HG03139 (cell line): ENCODE results near the gene NR2F1.
"Not testable (repeated sequence)": the region's sequence is repeated elsewhere in the genome, so short reads cannot be mapped to it uniquely, and the experiment has no call there.

Source experiments
- ATAC-seq: cut with Tn5 transposase; IDR thresholded peaks from one replicate; pipeline ENCODE4 v1.9.1; 2021; ENCODE audit not compliant: unreplicated experiment

The NR2F1 gene

DNA sequence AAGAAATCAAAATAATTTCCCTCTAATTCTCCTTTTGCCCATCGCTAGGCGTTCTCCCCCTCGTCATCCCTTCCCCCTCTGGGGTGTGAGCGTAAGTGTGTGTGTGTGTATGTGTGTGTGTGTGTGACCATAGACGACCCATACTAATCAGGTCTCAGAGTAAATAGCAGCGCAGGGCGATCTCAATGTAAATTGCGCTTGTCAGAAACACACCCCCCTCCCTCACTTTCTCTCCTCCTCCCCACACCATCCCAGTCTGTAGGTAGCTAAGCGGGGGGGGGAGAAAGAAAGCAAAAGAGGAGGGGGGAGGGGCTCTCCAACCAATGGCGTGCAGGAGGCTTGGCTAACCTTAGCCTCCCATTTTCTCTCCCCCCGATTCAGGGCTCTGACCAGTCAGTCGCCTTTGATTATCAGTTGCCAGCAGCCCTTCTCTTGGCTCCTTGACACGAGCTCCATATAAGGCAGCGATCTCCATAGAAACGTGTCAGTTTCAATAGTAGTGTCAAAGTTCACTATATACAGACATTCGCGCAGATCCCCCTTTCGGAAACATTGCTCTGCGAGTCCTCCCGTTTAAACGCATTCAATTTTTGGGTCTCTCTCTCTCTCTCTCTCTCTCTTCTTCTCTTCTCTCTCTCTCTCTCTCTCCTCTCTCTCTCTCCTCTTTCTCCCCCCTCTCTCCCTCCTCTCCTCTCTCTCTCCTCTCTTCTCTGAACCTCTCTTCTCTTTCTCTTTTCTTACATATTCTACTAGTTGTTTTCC is at the start of gene NR2F1:
Gene NR2F1, plus strand, starts transcription at position 546 of the 762 bp plus-strand sequence. CDS start 1,802 bp downstream, outside the sequence.
- no peak for ATAC-seq

DNA sequence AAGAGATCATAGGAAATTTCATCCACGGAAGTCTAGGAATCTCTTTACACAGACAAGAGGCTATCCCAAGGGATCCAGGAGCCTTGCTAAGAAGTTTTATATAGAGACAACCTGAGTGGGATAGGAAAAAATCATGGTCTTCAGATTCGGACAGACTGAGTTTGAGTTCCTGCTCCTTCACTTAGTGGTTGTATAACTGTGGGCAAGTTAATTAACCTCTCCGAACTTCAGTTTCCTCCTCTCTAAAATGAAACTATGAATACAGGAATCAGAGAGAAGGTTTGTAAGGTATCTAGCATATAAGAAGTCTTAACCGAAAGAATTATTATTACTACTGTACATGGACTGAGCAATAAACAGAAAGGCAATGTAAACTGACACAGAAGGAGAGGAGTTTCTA is 37.1 kb upstream of the NR2F1 start:
- ATAC-seq: no peak

DNA sequence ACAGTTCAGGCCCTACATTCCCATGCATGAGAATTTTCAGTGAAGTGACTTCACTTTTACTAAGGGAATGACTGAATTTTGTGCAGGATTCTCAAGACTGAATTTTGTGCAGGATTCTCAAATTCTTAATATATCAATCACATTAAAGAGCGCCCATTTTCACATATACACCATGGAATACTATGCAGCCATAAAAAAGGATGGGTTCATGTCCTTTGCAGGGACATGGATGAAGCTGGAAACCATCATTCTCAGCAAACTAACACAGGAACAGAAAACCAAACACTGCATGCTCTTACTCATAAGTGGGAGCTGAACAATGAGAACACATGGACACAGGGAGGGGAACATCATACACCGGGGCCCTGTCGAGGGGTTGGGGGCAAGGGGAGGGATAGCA is 33.4 kb upstream of the NR2F1 start:
- ATAC-seq: not testable (repeated sequence)

DNA sequence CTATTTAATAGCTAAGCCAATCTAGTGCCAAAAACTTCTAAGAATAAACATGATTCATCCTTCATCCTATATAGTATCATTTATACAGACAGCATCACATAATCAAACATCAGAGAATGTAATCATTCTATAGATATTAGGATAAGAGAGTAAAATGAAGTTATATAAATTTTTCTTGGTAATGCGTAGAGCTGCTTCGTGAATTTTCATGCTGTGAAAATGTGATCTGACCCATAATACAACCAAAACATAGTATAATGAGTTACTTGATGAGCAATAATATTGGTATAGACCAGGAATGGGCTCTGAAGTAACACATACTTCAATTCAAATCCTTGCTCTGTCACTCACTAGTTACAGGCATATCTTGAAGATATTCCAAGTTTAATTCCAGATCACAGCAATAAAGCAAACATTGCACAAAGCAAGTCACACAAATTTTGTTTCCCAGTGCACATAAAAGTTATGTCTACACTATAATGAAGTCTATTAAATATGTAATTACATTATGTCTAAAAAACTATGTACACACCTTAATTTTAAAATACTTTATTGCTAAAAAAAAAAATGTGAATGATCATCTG is 25.9 kb upstream of the NR2F1 start:
- ATAC-seq: no peak

DNA sequence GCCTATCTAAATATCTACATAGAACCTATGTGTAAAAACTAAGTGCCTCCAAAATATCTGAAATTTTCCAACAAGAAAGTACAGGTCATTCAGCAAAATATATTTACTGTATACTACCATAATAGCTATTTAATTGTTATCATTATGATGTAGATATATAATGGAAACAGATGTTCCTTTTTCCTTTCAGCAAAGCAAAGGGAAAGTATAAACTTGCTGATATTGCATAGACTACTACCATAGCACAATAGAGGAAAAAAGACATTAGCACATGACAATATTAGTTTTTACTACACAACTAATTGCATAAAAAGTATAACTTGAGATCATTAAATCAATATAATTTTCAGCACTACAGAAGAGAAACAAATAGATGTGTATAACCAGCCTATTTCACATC is 16.9 kb upstream of the NR2F1 start:
- ATAC-seq: no peak

DNA sequence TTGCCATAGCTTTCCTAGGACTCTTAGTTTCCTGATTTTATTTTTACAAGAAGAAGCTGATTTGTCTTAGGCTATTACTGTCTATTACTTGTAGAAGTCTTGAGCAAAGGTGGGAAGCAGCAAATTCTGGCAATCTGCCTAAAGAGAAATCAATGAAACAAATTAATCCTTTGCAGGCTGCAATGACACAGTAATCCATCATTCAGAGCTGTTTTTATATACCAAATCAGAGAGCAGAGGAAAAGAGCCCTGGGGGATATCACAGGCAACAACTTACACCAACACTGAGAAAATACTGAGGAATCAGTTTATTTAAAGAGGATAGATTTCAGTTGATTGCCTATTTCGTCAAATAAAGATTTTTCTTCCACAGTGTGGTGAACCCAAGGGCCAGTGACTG is 15.6 kb upstream of the NR2F1 start:
- ATAC-seq: no peak

DNA sequence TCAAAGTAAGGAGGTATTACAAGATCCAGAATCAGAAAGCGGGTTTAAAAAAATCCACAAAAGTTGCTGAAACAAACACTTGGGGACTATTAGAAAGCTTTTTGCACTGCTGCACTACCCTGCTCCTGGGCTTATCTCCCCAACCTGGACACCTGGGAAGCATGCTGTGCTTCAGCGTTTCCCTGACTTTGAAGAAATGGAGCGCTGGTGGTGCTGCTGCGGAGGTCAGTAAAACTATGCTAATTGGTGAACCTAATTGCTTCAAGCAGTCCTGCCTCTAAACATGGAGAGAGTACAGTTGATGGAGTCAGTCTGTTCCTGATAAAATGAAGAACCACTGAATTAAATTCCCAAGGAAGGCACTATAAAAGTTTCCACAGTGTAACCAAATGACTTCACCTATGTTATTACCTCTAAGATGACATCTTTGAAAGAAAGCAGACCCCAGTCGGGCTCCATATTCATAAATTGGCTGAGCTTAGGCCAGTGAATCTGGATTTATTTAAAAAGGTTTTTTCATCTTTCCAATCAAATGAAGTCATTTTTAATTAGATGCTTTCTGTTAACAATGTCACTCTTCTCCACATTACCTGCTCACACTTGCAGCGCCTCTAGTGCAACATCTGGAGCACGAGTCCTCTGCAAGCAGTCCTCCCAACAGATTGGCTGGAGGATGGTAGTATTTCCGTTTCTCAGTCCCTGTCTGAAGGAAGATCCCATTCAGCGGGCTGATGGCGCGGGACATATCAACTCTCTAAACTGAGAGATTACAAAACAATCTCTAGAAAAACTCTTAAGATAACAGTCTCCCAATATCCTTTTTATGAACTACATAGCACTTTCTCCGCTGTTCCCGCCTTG is 13.5 kb upstream of the NR2F1 start:
- ATAC-seq: no peak

DNA sequence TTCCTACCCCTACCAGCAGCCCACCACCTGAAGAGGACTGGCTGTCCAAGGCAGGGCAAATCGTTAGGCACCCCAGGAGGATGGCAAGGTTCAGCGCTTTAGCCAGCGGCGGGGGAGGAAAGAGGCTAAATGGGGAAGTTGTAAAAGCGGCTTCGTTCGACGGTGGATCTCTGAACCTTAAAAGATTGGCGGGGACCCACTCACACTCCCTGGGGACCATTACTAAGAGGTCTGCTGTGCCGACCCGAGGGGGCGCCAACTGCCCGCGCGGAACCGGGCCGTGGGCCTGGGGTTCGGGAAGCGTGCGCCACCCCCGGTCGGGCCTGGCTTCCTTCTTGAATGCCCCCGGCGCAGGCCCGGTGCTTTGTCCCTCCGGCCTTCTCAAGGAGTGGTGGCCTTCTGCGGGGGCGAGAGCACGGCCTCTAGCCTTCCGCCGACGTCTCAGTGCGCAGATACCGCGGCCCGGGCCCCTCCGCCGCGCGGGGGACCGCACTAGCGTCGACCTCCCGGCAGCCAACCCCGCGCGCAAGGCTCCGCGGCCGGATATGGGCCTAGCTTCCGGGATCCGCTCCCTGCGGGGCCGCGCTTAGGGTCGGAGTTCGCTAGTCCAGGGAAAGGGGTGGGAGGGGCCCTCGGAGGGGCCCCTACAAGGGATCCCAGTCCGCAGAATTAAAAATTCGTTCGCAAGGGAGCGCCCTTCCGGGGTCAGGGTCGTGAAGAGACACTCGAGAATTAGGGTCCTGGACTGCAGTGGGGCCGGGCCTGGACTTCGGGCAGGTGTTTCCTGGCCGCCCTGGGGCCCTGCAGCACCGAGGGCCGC is 12.5 kb upstream of the NR2F1 start:
- ATAC-seq: peak; percentile 61

DNA sequence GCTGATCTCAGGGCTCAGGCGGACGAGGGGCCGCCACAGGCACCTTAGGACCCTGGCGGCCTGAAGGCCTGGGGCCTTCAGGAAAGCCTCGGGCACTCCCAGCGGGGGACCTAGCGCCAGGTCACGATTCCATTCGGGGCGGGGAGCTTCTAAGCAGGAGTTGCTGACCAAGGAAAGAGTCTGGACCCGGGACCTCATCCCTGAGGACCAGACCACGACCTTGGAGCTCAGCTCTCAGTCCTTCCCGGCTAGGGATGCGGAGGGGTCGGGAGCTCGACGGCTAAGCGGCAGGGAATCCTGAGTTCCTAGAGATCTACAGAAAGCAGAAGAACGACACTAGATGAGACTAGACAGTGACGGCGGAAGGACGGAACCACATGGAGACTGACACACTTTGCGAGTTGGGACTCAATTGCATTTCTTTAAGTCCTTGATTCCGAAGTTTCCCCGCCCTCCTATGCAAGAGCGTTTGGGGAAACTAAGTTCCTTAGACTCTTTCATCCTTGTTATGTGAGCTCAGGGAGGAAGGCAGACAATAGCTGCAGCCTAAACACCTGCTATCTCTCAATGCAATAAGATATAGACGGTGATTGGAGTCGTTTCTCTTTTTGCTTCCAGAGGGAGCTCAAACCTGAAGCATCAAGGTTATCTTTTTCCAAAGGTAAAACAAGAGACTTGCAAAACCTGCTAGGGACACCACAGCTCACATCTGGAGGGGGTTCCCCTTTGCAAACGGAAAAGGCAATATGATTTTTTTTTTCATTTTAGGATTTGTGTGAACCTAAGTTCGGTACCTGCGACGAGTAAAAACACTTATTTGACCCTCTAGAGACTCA is 11.7 kb upstream of the NR2F1 start:
- peak; percentile 20 for ATAC-seq

DNA sequence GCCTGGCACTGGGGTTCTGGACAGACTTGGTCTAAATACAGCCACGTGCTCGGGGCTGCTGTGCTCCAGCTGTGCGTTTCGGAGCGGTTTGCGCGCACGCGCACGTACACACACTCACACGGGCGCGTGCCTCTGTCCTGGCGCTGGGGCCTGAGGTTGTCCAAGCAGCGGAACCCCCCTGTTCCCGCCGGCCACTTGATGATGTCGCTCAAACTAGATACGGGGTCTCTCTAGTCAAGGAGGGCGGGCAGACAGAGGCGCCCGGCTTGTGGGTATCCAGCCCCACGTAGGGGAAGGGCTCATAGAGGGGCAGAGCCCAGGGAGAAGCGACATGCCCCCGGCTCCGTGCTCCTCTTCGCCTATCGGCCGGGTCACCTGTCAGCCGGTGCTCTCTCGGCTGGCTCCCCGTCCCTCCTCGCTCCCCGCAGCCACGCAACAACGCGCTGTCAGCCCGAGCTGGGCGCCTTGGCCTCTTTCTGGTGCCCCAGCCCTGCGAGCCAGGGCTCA is 10.9 kb upstream of the NR2F1 start:
- ATAC-seq: no peak

DNA sequence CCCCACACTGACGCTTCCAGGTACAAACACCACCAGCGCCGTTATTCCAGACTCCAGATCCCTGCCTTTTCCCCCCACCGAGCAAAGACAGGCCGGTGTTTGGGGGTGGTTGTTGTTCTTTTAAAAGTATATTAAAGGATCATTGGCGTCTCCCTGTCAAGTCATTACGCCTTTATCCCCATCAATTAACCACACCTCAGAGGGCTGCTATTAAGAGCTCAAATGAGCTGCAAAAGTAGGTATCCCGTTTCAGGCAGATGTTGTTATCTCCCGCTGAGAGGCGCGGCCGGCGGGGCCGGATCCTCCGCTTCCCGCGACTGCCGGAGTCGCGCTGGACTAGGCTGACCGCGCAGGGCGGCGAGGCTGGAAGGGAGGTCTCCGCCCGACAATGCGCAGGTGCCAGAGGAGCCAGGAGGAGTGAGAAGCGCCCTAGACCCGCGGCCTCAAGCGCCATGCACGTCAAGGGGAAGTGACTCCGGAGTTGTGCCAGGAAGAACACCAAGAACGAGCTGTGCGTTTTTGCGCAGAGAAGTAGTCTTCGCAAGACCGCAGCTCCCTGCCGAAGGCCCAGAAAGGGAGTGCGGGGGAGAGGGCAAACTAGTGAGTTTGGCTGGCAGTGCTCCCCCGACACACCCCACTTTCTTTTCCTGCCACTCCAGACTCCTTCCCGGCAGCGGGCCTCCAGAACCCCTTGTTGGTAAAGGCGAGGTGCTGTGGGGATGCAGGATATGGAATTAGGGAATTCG is 10.2 kb upstream of the NR2F1 start:
- ATAC-seq: no peak

DNA sequence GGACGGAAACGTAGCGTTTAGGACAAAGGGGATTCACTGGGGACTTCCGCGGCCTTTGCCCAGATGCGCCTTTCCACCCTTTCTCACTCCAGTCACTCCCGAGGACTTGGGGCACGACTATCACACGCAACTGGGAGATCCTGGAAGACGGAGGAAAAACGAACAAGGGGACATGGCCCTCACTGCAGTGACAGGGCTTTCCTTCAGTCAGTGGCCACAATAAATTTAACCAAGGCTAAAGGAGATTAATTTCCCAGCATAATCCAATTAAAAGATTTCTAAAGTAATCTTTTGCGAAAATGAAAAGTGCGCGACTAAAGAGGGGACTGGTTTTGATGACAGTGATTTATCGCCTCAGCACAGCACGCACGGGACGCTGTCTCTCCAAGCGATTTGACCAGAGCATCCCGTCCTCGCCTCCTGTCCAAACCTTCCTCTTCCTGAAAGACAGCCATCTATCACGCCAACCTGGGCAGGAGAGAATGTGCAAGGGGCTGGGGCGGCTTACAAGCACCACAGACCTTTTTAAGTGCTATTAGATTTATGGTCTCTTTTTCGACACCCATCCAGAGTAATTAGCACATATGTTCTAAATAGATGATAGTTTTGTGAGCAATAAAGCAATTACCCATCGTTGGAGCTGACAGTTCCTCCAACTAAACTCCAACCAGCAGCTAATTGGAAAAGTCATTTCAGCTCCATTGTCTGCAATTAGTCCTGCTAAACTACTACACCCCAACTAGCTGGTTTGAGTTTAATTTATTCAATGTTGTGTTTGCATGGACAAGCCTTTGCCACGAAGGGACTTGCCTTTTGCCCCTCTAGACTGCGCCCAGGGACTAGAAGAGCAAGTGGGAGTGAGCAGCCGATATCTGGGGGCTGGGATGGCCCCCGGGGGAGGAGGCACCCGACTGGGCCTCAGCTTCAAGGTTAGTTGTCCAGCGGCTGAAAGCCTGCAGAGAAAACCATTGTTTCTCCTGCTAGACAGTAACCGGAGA is 9.4 kb upstream of the NR2F1 start:
- no peak for ATAC-seq

DNA sequence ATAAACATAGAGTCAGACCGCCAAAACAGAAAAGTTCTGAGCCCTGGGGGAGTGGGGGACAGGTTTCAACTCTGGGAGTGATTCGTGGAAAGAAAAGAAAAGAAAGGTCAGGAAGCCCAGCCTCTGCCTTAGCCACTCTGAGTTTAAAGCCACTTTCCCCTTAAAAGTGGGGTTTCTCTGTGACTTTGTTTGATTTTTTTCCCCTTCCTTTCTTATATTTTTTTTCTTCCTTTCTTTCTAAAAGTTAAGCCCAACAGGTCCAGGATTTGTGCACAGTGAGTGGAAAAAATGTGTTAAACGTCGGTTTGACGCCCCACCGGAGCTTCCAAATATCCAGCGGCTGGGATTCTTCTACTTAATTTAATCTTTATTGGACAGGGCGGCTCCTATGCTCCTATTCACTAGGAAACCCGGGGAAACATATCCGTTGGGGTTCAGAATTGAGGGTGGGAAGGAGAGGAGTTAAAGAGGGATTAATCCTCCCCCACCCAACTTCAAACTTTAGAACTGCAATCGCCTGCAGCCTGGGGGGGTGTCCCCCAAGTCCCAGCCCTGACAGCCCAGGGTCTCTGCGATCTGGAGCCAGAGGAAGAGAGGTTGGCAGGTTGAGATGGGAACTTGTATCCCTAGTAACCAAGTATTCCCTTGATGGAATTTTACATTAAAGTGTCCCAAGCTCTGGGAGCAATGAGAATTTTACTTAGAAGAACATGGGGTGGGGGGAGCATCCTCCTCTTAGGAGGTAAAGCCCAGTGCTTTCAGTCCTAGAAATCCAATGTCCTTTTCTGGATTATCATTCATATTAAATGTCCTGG is 8.3 kb upstream of the NR2F1 start:
- ATAC-seq: no peak

DNA sequence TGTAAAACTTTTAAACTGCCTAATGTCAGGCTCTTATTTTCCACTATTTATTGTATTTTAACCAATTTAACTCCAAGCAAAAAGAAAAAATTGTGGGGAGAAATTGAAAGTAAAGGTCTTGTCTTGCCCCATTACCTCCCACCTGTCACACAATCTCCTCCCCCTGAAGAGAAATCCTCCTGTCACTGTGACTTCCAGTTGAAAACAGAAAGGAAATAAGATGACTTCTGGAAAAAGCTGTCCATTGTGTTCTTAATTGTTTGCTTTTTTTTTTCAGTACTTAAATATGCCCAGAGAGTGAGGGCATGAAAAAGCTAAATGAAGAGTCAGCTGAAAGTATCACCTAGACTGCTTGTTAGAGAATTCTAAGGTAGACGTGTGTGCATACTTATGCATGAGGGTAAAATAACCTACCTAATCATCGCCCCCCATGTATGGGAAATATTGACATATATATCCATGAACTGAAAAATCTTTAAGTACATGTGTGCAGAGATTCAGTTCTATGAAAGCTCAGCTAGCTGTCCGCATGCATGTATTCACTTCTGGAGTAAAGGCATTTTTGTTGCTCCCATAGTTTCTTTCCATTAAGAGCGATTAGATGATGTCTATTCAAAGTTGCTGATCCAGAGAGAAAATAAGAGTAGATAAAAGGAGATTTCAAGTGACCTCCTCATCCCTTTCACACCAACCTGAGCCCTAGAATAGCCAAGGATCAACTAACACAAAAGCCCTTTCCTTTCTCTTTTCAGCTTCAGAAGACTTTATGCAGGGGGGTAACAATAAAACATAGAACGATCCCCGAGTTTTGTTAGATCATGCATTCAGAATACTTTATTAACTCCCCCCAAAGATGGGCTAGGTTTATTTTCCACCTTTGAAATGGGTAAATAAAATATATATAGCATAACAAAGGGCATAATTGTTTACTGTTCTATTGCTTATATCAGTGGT is 7.3 kb upstream of the NR2F1 start:
- ATAC-seq: no peak

DNA sequence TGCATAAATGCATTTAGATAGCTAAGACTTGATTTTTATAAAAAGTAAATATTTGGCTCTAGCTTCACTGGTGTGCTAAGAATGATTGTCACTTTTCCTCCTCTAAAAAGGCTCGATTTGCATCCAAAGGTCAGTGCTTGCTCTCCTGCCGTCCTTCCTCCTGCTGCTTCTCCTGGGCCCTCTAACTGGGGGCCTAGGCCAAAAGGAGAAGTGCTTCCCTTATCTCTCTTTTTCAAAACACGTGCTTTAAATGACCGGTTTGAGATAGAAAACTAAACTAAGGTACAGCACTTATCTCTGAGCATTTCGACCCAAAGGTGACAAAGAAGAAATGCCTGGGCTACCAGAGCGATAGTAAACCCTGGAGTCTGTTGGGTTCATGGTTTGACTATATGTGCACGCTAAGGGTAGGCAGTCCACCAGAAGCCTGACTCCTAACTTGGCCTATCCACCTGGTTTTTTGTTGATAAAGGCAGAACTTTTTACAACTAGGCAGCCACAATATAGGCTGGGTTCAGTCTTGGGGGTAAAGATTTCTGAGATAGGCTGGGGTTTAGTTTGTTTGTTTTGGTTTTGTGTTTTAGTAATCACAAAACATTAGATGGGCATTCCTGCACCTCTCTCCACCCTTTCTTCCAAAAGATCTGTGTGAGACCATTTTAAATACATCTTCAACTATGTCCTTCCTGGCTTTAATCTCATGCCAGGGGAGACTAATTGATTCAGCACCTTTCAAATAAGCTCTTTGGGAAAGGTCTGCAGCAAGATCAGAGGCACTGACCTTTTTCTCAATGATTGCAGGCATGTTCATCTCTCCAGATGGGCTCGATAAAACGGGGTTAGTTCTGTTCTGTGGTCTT is 5.8 kb upstream of the NR2F1 start:
- ATAC-seq: no peak
